Esophagus muscularis mucosa (tissue), 4 donors: ENCODE data around the gene ZNF362.

ENCODE experiments used
- CTCF ChIP-seq, 3 experiments: fragments of 200-600 bp in 2 of 3; fragments of 450-650 bp in 1 of 3; sonication (generic) in 2 of 3; IDR thresholded peaks; one replicate each; pipeline ENCODE4 v1.5.1; 2017 to 2019; ENCODE audit warnings: antibody characterized with exemption in 3 of 3, mild to moderate bottlenecking in 2 of 3, moderate library complexity in 1 of 3
- EP300 ChIP-seq: sonication (generic); formaldehyde crosslinking; IDR thresholded peaks from one replicate; pipeline ENCODE4 v1.6.1; 2017; ENCODE audit warnings: antibody characterized with exemption
- POLR2A ChIP-seq: fragments of 450-650 bp; IDR thresholded peaks from one replicate; pipeline ENCODE4 v1.6.1; 2017; ENCODE audit warnings: antibody characterized with exemption, moderate library complexity, mild to moderate bottlenecking, low read depth
- POLR2AphosphoS5 ChIP-seq, 2 donors: sonication (generic); formaldehyde crosslinking; IDR thresholded peaks; one replicate each; pipeline ENCODE4 v1.6.1; 2017; ENCODE audit warnings: antibody characterized with exemption in 2 of 2

GRCh38 chr1:33305816-33306652 is 49.7 kb downstream of the ZNF362 start:
- no peak for TF ChIP-seq POLR2A
- no peak for TF ChIP-seq CTCF (IDR thresholded peaks at IDR 0.05)
- no peak for TF ChIP-seq EP300
- no peak for TF ChIP-seq POLR2AphosphoS5 (IDR thresholded peaks at IDR 0.05)
